Esophagus squamous epithelium (tissue), 4 donors: ENCODE results near the gene CLPSL2.

Source experiments
- POLR2A ChIP-seq, 4 donors: fragments of 450-650 bp; IDR thresholded peaks; one replicate each; pipeline ENCODE4 v1.6.1; 2017; ENCODE audit warnings: antibody characterized with exemption in 4 of 4, mild to moderate bottlenecking in 4 of 4, moderate library complexity in 3 of 4
- TF ChIP-seq, protein P1 (sequence below), 6 experiments: fragments of 450-650 bp in 4 of 6; fragments of 200-600 bp in 2 of 6; sonication (generic) in 2 of 6; IDR thresholded peaks; one replicate each; pipeline ENCODE4 v1.5.1; 2016 to 2019; ENCODE audit warnings: antibody characterized with exemption in 6 of 6, mild to moderate bottlenecking in 4 of 6, moderate library complexity in 4 of 6

DNA sequence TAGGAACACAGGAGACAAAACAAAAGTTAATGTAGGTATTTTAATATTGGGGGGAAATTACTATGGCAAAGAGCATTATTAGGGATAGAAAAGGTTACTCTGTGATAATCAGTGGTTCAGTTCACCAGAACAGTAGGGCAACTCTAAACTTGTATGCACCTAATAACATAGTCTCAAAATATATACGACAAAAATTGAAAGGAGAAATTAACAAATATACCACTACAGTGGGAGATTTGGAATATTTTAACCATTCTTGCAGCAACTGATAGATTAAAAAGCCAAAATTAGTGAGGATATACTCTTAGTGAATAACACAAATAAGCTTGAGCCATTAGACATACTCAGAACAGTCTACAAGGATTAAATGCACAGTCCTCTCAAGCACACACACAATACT is 28.5 kb upstream of the CLPSL2 start:
- TF ChIP-seq, protein P1, sequence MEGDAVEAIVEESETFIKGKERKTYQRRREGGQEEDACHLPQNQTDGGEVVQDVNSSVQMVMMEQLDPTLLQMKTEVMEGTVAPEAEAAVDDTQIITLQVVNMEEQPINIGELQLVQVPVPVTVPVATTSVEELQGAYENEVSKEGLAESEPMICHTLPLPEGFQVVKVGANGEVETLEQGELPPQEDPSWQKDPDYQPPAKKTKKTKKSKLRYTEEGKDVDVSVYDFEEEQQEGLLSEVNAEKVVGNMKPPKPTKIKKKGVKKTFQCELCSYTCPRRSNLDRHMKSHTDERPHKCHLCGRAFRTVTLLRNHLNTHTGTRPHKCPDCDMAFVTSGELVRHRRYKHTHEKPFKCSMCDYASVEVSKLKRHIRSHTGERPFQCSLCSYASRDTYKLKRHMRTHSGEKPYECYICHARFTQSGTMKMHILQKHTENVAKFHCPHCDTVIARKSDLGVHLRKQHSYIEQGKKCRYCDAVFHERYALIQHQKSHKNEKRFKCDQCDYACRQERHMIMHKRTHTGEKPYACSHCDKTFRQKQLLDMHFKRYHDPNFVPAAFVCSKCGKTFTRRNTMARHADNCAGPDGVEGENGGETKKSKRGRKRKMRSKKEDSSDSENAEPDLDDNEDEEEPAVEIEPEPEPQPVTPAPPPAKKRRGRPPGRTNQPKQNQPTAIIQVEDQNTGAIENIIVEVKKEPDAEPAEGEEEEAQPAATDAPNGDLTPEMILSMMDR (IDR thresholded peaks at IDR 0.05), result no peak
- TF ChIP-seq POLR2A (IDR thresholded peaks at IDR 0.05), result no peak
